ENCODE results near the gene TRPM2.

The TRPM2 gene

DNA sequence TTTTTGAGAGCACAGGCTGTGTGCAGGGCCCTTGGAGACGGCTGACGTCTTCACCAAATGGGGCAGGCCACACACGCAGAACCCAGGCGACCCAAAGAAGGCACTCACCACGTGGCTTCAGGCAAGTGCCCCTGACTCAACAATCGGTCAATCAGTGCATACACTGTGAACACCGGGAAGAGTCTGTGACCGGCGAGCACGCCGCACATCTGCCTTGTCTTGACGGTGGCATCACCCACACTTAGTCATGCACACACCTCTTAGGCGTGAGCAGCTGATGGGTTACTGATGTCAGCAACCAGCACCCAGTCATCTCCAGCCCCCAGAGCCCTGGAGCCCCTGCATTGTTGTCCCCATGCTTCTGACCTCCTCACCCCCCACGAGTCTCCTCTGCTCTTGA lies 97.0 kb downstream of the TRPM2 start:
- DNase-seq (ENCODE audit: low read depth): no peak
- TF ChIP-seq, protein P1, sequence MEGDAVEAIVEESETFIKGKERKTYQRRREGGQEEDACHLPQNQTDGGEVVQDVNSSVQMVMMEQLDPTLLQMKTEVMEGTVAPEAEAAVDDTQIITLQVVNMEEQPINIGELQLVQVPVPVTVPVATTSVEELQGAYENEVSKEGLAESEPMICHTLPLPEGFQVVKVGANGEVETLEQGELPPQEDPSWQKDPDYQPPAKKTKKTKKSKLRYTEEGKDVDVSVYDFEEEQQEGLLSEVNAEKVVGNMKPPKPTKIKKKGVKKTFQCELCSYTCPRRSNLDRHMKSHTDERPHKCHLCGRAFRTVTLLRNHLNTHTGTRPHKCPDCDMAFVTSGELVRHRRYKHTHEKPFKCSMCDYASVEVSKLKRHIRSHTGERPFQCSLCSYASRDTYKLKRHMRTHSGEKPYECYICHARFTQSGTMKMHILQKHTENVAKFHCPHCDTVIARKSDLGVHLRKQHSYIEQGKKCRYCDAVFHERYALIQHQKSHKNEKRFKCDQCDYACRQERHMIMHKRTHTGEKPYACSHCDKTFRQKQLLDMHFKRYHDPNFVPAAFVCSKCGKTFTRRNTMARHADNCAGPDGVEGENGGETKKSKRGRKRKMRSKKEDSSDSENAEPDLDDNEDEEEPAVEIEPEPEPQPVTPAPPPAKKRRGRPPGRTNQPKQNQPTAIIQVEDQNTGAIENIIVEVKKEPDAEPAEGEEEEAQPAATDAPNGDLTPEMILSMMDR (IDR thresholded peaks at IDR 0.05; ENCODE audit: low read length, missing control alignments): no peak
- no peak overlapping the region for H3K4me3 ChIP-seq (replicated peaks; ENCODE audit: low read depth, low read length)

- H3K4me3 ChIP-seq (replicated peaks; ENCODE audit: low read depth, low read length): no peak overlapping the region
- DNase-seq (ENCODE audit: low read depth): no peak
- TF ChIP-seq, protein P1 (IDR thresholded peaks at IDR 0.05; ENCODE audit: low read length, missing control alignments): no peak
Observed at GRCh38 chr21:44450999-44451398, 97.6 kb downstream of the TRPM2 start.

- TF ChIP-seq, protein P1 (IDR thresholded peaks at IDR 0.05; ENCODE audit: low read length, missing control alignments): no peak
- no peak for DNase-seq (ENCODE audit: low read depth)
- H3K4me3 ChIP-seq (replicated peaks; ENCODE audit: low read depth, low read length): no peak overlapping the region
Observed at GRCh38 chr21:44453120-44453519, 99.7 kb downstream of the TRPM2 start.

- DNase-seq (ENCODE audit: low read depth): no peak
- H3K4me3 ChIP-seq (replicated peaks; ENCODE audit: low read depth, low read length): no peak overlapping the region
- TF ChIP-seq, protein P1 (IDR thresholded peaks at IDR 0.05; ENCODE audit: low read length, missing control alignments): no peak
Observed at GRCh38 chr21:44454058-44454457, 100.6 kb downstream of the TRPM2 start.

DNA sequence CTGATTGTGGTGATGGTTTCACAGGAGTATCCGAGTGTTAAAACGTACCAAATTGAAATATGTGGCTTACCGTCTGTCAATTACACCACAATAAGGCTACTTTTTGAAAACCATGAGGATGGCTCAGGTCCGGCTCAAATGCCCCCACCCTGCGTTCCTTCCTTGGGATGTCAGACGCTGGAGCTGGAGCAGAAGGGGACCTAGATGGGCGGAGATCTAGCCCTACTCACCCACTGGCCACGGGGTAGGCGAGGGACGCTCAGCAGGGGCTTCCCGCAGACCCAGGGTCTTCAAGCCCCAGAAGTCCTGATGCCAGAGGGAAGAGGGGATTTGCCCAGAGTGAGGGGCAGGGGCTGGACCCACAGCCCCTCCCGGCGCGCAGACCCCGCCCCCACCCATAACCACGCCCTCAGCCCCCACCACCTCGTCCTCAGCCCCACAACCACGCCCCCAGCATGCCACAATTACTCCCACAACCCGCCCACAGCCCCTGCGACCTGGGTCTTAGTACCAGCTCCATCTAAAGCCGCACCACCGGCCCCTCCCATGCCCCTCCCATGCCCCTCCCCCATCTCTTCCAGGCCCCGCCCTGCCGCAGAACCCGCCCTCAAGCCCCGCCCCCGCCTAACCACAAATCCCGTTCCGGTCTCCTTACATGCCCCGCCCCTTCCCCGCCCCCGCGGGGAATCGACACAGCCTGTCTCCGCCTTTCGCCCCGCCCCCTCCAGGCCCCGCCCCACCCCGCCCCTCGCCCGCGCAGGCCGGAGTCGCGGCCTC lies 101.5 kb downstream of the TRPM2 start, which contains the start of gene LRRC3:
TSS of gene LRRC3 (plus strand) at position 764 of the 777 bp plus-strand sequence. CDS start 1,135 bp downstream, outside the sequence.
- TF ChIP-seq, protein P1 (IDR thresholded peaks at IDR 0.05; ENCODE audit: low read length, missing control alignments): no peak
- DNase-seq (ENCODE audit: low read depth): peak; percentile 84
- H3K4me3 ChIP-seq (replicated peaks; ENCODE audit: low read depth, low read length): peak within 1 kb of the TSS; percentile 60

- DNase-seq (ENCODE audit: low read depth): peak; percentile 26
- H3K4me3 ChIP-seq (replicated peaks; ENCODE audit: low read depth, low read length): peak overlapping the region; percentile 60
- TF ChIP-seq, protein P1 (IDR thresholded peaks at IDR 0.05; ENCODE audit: low read length, missing control alignments): peak; percentile 13
Observed at GRCh38 chr21:44455524-44456213, 102.2 kb downstream of the TRPM2 start.
